ENCODE results near the gene CCDC191.

DNA sequence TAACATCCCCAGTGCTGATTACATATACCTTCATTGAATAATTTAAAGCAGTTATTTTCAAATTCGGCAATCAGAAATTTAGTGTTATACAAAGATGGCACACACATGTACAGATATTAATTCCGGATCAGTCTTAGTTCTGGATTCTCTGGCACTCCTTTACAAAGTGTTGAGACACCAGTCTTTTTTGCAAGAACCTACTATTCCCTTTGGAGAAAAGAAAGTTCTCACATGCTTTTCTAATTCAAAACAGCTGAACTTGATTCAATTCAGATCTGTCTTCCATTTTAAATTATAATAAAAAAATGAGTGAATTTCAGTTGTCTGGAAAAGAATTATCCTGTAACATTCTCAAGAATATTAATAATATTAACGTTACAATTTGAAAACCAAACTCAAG is 20.4 kb downstream of the CCDC191 start:
- TF ChIP-seq, protein P1, sequence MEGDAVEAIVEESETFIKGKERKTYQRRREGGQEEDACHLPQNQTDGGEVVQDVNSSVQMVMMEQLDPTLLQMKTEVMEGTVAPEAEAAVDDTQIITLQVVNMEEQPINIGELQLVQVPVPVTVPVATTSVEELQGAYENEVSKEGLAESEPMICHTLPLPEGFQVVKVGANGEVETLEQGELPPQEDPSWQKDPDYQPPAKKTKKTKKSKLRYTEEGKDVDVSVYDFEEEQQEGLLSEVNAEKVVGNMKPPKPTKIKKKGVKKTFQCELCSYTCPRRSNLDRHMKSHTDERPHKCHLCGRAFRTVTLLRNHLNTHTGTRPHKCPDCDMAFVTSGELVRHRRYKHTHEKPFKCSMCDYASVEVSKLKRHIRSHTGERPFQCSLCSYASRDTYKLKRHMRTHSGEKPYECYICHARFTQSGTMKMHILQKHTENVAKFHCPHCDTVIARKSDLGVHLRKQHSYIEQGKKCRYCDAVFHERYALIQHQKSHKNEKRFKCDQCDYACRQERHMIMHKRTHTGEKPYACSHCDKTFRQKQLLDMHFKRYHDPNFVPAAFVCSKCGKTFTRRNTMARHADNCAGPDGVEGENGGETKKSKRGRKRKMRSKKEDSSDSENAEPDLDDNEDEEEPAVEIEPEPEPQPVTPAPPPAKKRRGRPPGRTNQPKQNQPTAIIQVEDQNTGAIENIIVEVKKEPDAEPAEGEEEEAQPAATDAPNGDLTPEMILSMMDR (IDR thresholded peaks at IDR 0.05) = no peak
- TF ChIP-seq EP300 (IDR thresholded peaks at IDR 0.05) = no peak
